ENCODE data around the gene NEURL2.

NEURL2 gene

DNA sequence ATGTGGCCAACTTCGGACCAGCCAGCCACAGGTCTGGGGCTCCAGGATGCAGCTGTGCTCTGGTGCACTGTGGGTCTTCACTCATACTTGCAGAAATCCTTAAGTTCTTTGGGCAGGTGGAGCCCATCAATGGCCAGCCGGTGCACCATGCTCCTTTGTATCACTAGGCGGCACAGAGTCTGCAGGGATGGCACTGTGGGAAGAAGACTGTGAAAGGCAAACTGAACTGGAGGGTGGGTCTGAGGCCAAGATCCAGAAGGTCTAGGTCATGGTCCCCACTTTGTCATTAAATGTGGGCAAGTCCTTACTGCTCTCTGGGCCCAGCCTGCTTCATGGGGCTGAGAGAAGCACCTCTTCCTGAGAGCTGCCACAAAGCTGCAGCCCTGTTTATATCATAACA lies 2.3 kb downstream of the NEURL2 start (continued):
- TF ChIP-seq, protein P1, sequence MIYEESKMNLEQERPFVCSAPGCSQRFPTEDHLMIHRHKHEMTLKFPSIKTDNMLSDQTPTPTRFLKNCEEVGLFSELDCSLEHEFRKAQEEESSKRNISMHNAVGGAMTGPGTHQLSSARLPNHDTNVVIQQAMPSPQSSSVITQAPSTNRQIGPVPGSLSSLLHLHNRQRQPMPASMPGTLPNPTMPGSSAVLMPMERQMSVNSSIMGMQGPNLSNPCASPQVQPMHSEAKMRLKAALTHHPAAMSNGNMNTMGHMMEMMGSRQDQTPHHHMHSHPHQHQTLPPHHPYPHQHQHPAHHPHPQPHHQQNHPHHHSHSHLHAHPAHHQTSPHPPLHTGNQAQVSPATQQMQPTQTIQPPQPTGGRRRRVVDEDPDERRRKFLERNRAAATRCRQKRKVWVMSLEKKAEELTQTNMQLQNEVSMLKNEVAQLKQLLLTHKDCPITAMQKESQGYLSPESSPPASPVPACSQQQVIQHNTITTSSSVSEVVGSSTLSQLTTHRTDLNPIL (CRISPR knock-in tag; IDR thresholded peaks at IDR 0.05; ENCODE audit: low read depth), result no peak

DNA sequence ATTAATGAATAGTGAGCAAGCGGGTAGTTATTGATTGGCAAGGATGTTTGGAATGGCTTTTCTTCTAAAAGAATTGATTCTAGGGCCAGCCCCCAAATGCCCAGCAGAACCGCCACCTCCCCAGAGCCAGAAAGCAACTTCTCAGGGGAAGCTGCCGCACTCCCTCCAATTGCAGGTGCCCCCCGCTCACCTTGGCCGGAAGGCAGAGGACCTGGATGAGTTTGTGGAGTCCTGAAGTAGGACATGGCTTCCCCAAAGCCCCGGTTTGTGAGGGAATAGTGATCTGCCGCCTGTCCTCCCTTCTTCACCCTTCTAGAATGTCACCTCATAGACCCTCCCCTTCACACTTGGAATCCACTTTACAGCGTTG lies 3.7 kb downstream of the NEURL2 start, which contains the start of gene SPATA25:
TSS of gene SPATA25 (minus strand) at position 277 of the 370 bp plus-strand sequence. CDS start at position 245, 32 bp downstream.
- no peak for ATAC-seq
- TF ChIP-seq ZFP30 (CRISPR knock-in tag; IDR thresholded peaks at IDR 0.05) (no peak), CSDC2 (CRISPR knock-in tag; IDR thresholded peaks at IDR 0.05) (no peak), ZNF565 (CRISPR knock-in tag; conservative IDR thresholded peaks at IDR 0.05; ENCODE audit: low read depth) (no peak), ESRRG (CRISPR knock-in tag; IDR thresholded peaks at IDR 0.05) (no peak), BACH2 (CRISPR knock-in tag; IDR thresholded peaks at IDR 0.05; ENCODE audit: borderline replicate concordance) (no peak), GLIS3 (CRISPR knock-in tag; IDR thresholded peaks at IDR 0.05) (no peak)
- TF ChIP-seq, protein P1 (CRISPR knock-in tag; IDR thresholded peaks at IDR 0.05; ENCODE audit: low read depth), result no peak
- TF ChIP-seq, protein P2, sequence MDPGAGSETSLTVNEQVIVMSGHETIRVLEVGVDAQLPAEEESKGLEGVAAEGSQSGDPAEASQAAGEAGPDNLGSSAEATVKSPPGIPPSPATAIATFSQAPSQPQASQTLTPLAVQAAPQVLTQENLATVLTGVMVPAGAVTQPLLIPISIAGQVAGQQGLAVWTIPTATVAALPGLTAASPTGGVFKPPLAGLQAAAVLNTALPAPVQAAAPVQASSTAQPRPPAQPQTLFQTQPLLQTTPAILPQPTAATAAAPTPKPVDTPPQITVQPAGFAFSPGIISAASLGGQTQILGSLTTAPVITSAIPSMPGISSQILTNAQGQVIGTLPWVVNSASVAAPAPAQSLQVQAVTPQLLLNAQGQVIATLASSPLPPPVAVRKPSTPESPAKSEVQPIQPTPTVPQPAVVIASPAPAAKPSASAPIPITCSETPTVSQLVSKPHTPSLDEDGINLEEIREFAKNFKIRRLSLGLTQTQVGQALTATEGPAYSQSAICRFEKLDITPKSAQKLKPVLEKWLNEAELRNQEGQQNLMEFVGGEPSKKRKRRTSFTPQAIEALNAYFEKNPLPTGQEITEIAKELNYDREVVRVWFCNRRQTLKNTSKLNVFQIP (CRISPR knock-in tag; IDR thresholded peaks at IDR 0.05; ENCODE audit: borderline replicate concordance, low read depth), result no peak

DNA sequence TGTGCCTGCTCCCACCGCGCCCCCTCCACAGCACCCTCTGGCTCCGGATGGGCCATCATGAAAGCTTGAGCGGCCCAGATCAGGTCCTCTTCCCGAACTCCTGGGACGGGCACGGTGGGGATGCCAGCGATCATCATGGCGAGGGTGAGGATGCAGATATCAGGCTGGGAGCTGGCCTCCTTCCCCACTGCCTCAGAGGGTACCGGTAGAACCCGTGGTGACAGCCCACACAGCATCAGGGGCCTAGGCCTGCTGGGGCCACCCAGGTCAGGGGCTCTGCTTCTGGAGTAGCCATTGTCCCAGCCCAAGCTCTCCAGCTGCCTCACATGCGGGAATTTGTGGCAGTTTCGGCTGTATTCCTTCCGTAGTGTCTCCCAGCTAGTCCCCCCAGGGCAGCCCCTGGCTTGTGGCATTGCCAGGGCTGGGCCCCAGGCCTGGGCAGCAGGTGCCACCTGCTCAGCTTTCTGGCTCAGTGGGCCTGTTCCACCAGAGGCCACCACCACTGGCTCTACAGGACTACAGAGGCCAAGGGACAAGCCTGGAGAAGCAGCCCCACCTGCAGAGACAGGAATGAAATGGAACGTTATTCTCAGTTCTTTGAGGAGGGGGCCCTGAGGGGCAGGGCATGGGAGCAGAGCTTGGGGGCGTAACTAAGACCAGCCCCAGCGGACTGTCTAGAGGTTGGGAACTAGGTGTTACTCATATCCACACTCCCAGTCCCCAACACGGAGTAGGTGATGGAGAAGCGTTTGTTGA lies 4.2 kb downstream of the NEURL2 start:
- no peak for TF ChIP-seq GLIS3 (CRISPR knock-in tag; IDR thresholded peaks at IDR 0.05)
- no peak for TF ChIP-seq TCF4 (CRISPR knock-in tag; IDR thresholded peaks at IDR 0.05; ENCODE audit: borderline replicate concordance)
- no peak for TF ChIP-seq ISL1 (CRISPR knock-in tag; IDR thresholded peaks at IDR 0.05)
- TF ChIP-seq ESRRG (CRISPR knock-in tag; IDR thresholded peaks at IDR 0.05), result no peak
- TF ChIP-seq CSDC2 (CRISPR knock-in tag; IDR thresholded peaks at IDR 0.05), result no peak
- TF ChIP-seq, protein P1 (CRISPR knock-in tag; IDR thresholded peaks at IDR 0.05; ENCODE audit: low read depth), result no peak
- no peak for TF ChIP-seq ZNF8 (CRISPR knock-in tag; IDR thresholded peaks at IDR 0.05)
- TF ChIP-seq OSR1 (CRISPR knock-in tag; IDR thresholded peaks at IDR 0.05), result no peak
- TF ChIP-seq, protein P2 (CRISPR knock-in tag; IDR thresholded peaks at IDR 0.05; ENCODE audit: borderline replicate concordance, low read depth), result no peak
- TF ChIP-seq, protein P3, sequence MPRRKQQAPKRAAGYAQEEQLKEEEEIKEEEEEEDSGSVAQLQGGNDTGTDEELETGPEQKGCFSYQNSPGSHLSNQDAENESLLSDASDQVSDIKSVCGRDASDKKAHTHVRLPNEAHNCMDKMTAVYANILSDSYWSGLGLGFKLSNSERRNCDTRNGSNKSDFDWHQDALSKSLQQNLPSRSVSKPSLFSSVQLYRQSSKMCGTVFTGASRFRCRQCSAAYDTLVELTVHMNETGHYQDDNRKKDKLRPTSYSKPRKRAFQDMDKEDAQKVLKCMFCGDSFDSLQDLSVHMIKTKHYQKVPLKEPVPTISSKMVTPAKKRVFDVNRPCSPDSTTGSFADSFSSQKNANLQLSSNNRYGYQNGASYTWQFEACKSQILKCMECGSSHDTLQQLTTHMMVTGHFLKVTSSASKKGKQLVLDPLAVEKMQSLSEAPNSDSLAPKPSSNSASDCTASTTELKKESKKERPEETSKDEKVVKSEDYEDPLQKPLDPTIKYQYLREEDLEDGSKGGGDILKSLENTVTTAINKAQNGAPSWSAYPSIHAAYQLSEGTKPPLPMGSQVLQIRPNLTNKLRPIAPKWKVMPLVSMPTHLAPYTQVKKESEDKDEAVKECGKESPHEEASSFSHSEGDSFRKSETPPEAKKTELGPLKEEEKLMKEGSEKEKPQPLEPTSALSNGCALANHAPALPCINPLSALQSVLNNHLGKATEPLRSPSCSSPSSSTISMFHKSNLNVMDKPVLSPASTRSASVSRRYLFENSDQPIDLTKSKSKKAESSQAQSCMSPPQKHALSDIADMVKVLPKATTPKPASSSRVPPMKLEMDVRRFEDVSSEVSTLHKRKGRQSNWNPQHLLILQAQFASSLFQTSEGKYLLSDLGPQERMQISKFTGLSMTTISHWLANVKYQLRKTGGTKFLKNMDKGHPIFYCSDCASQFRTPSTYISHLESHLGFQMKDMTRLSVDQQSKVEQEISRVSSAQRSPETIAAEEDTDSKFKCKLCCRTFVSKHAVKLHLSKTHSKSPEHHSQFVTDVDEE (CRISPR knock-in tag; IDR thresholded peaks at IDR 0.05), result no peak
- no peak for ATAC-seq

DNA sequence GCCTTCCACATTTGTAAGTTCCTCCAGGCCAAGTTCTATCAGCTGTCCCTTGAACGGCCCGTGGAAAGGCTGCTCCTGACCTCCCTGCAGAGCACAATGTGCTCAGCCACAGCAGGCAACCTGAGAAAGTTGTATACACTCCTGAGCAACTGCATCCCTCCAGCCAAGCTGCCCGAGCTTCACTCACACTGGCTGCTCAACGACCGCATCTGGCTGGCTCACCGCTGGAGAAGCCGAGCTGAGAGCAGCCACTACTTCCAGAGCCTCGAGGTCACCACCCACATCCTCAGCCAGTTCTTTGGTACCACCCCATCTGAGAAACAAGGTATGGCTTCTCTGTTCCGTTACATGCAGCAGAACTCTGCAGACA lies 7.9 kb downstream of the NEURL2 start:
- ATAC-seq, result no peak
- TF ChIP-seq ZFP3 (CRISPR knock-in tag; IDR thresholded peaks at IDR 0.05) (no peak), OSR1 (CRISPR knock-in tag; IDR thresholded peaks at IDR 0.05) (no peak), ZC3H10 (CRISPR knock-in tag; IDR thresholded peaks at IDR 0.05) (no peak), SNAI2 (CRISPR knock-in tag; IDR thresholded peaks at IDR 0.05) (no peak)
- TF ChIP-seq, protein P2 (CRISPR knock-in tag; IDR thresholded peaks at IDR 0.05; ENCODE audit: borderline replicate concordance, low read depth), result no peak

All from SK-N-SH treated with all-trans-retinoic acid at 6 μM for 48 hours (cell line).